Natural killer cell treated with Interleukin-12 subunit alpha and Interleukin-12 subunit beta and Interleukin-15 and Interleukin-18, amount 100 ng/mL, for 72 hours (primary cell): ENCODE results near the gene MEN1. TPM values are rescaled to one million over a fixed set of nuclear protein-coding genes. Genes with fewer than 3 reads are reported as not detected.
A peak's percentile ranks its signal among the peaks of the same experiment; 100 is the strongest.

ENCODE experiments used
- ATAC-seq, 2 donors: fragments of 150-1000 bp; cut with Tn5 transposase in 1 of 2; sonication (Bioruptor Pico), chemical (Tn5 transposase) in 1 of 2; 2 replicates each; pipeline ENCODE4 v1.10.0; 2021
- DNase-seq: peaks from one replicate; pipeline ENCODE4 v3.0.0; 2022; ENCODE audit warnings: low spot score
- H3K27ac Mint-ChIP-seq, 2 donors: 1 replicate in 1 of 2; 2 replicates in 1 of 2; pipeline ENCODE4 v1.8.0; 2022; ENCODE audit warnings: mixed read lengths in 2 of 2, mild to moderate bottlenecking in 1 of 2, moderate library complexity in 1 of 2
- H3K27me3 Mint-ChIP-seq, 2 donors: 1 replicate in 1 of 2; 2 replicates in 1 of 2; pipeline ENCODE4 v1.8.0; 2022; ENCODE audit warnings: mixed read lengths in 2 of 2
- H3K36me3 Mint-ChIP-seq: one replicate; pipeline ENCODE4 v1.8.0; 2022; ENCODE audit warnings: mixed read lengths
- H3K4me1 Mint-ChIP-seq, 2 donors: 1 replicate in 1 of 2; 2 replicates in 1 of 2; pipeline ENCODE4 v1.8.0; 2022; ENCODE audit warnings: low read depth in 2 of 2, mixed read lengths in 2 of 2, mild to moderate bottlenecking in 1 of 2
- H3K4me3 Mint-ChIP-seq: one replicate; pipeline ENCODE4 v1.8.0; 2022; ENCODE audit warnings: mixed read lengths
- H3K9me3 Mint-ChIP-seq: 2 replicates; pipeline ENCODE4 v1.8.0; 2022; ENCODE audit warnings: mixed read lengths
- total RNA-seq, 2 donors: library from RNA; stranded (reverse); gene quantifications; one replicate each; pipeline ENCODE4 v1.2.3, GENCODE V29; 2022

The MEN1 gene
- total RNA-seq, 2 donors from 2014 or later: 32.6 to 53.5 TPM

DNA sequence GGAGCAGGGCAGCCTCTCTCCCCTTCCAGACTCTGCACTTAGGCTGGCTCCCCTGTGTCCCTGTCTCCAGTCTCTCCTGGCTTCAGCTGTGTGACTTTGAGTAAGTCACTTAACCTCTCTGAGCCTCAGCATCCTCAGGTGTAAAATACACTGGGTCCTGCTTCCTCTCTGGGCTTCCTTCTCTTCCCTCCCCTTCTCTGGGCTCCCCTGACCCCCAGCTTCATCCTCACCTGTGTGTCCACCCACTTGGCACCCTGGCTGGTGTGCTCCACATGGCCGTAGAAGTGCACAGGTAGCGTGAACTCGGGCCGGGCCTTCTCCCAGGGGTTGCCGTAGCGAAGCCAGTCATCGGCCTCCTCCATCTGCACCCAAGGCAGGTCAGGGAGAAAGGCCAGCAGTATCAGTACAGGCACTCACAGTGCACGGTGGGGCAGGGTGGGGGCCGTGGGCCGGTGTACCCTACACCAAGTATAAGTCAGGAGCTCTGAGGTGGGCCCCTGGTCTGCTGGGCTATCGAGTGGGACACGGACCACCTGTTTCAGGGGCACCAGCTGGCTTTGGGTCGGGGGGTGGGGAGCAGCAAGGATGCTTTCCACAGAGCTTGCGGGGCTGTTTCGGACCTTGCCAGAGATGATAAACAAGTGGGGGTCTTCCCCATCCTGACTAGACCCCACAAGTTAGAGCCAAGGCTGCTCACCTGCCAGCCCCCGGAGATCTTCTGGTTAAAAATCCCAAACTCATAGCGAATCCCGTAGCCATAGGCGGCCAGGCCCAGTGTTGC, 52.6 kb downstream of the MEN1 start:
- H3K27ac Mint-ChIP-seq: peak overlapping the region in 1 of 2 donors; percentile 21
- H3K36me3 Mint-ChIP-seq: peaks cover 5% of the 10 kb centered on the region
- H3K4me1 Mint-ChIP-seq: peaks cover 31 to 38% of the 10 kb centered on the region in 2 donors
- no peaks in the 10 kb centered on the region for H3K9me3 Mint-ChIP-seq
- no peak for DNase-seq
- H3K4me3 Mint-ChIP-seq: no peak overlapping the region
- no peak for ATAC-seq
- no peaks in the 10 kb centered on the region for H3K27me3 Mint-ChIP-seq

DNA sequence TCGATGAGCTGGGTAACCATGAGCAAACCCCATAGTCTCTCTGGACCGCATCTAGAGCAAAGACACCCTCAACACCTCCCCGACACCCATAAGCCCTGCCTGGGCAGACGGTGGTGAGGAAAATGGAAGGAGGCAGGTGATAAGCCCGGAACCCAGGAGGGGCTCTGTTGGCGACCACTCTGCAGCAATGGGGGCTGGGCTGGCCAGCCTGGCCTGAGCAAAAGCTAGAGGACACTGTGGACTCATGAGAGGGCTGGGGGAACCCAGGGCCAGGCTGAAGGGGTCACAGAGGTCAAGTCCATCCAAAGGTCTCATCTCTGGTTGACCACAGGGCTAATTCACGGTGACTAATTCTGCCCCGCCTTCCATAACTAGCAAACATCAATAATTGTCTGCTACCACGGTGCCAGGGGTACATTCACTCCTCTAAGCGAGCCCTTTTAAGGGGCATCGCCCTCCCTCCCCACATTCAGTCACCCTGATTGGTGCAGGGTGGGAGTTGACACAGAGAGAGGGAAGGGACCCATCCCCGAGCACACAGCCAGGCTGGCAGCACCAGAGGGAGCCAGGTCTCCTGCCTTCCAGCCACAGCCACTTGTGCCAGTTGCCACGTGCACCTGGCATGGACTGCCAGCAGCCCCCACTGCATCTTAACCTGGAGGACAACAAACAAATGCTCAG, 54.5 kb downstream of the MEN1 start:
- Mint-ChIP-seq H3K4me3 (no peak overlapping the region), H3K9me3 (no peaks in the 10 kb centered on the region), H3K36me3 (no peaks in the 10 kb centered on the region), H3K27me3 (no peaks in the 10 kb centered on the region), H3K4me1 (peaks cover 14 to 28% of the 10 kb centered on the region in 2 donors), H3K27ac (no peak overlapping the region)
- ATAC-seq (no peak), DNase-seq (peak; percentile 58)

DNA sequence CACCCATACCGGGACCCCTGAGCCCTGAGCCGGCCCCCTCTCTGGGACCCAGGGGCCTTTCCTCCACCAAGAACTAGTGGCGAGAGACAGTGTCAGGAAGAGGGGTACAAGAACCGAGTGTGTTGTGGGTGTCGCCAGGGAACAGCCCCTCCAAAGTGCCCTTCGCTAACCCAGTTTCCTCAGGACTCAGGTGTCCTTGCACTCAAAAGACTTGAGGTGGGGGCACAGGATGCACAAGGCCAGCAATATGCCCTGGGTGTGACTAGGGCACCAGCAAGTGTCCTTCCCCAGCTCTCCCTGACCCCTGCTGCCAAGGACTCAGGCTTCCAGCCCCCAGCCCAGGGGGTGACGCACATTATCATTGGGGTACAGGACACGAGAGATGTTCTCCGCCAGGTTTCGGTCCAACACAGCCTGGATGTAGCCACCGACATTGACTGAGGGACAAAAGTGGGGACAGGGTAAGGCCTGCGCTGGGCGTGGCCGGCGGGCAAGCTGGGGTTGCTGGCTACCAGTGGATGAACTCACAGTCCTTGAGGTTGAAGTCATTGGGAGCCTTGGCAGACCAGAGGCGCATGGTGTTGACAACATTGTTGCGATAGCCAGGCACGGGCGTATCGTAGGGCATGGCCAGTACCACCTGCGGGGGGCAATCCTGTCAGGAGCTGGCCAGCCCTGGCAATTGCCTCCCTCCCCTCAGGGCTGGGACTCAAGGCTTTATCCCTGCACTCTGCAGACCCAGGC, 55.3 kb downstream of the MEN1 start:
- H3K9me3 Mint-ChIP-seq: no peaks in the 10 kb centered on the region
- DNase-seq: no peak
- no peaks in the 10 kb centered on the region for H3K36me3 Mint-ChIP-seq
- ATAC-seq: no peak
- H3K27me3 Mint-ChIP-seq: no peaks in the 10 kb centered on the region
- H3K4me1 Mint-ChIP-seq: peaks cover 9 to 30% of the 10 kb centered on the region in 2 donors
- H3K4me3 Mint-ChIP-seq: no peak overlapping the region
- H3K27ac Mint-ChIP-seq: no peak overlapping the region

GRCh38 chr11:64754124-64754918, 56.0 kb downstream of the MEN1 start:
- H3K27ac Mint-ChIP-seq: no peak overlapping the region
- no peak for DNase-seq

More at GRCh38 chr11:64754124-64754918, 56.0 kb downstream of the MEN1 start:
- Mint-ChIP-seq H3K27me3 (no peaks in the 10 kb centered on the region), H3K36me3 (no peaks in the 10 kb centered on the region), H3K4me1 (peaks cover 4 to 23% of the 10 kb centered on the region in 2 donors), H3K9me3 (no peaks in the 10 kb centered on the region), H3K4me3 (no peak overlapping the region)
- no peak for ATAC-seq

Other genes with a start within 250 kb of the MEN1 start
- gene SLC22A12, start 219.3 kb downstream of the MEN1 start, total RNA-seq: not detected
- 1 to 10 TPM in 1 of 2 donors, under 1 TPM in 1; 0.74 to 1.3 TPM for gene NRXN2, start 87.4 kb downstream of the MEN1 start, total RNA-seq
- 10 to 100 TPM; 13.6 to 27.7 TPM for gene RASGRP2, start 66.4 kb downstream of the MEN1 start, total RNA-seq
- 1 to 10 TPM; 4.7 to 5.6 TPM for gene PYGM, start 50.6 kb downstream of the MEN1 start, total RNA-seq
- 100 to 1,000 TPM; 376 to 425 TPM for gene SF1, start 32.0 kb downstream of the MEN1 start, total RNA-seq
- 10 to 100 TPM; 17.6 to 47.1 TPM for gene MAP4K2, start 7.3 kb downstream of the MEN1 start, total RNA-seq
- gene CDC42BPG, start 34.1 kb upstream of the MEN1 start, total RNA-seq: 1 to 10 TPM in 1 of 2 donors, under 1 TPM in 1; 0.59 to 1.9 TPM
- gene EHD1, start 68.1 kb upstream of the MEN1 start, total RNA-seq: 100 to 1,000 TPM; 202 to 235 TPM
- gene ATG2A, start 106.7 kb upstream of the MEN1 start, total RNA-seq: 10 to 100 TPM; 24.1 to 31.9 TPM
- gene PPP2R5B, start 114.1 kb upstream of the MEN1 start, total RNA-seq: 10 to 100 TPM; 32.6 to 35.6 TPM
- not detected for gene GPHA2, start 125.3 kb upstream of the MEN1 start, total RNA-seq
- gene MAJIN, start 161.6 kb upstream of the MEN1 start, total RNA-seq: not detected
- not detected for gene BATF2, start 186.4 kb upstream of the MEN1 start, total RNA-seq
- gene ARL2, start 203.6 kb upstream of the MEN1 start, total RNA-seq: 10 to 100 TPM; 29.4 to 50.5 TPM
- gene SNX15, start 216.9 kb upstream of the MEN1 start, total RNA-seq: 10 to 100 TPM; 14.1 to 28.2 TPM
- 10 to 100 TPM in 1 of 2 donors, 1 to 10 TPM in 1; 7.6 to 18.5 TPM for gene SAC3D1, start 230.7 kb upstream of the MEN1 start, total RNA-seq
- gene NAALADL1, start 248.0 kb upstream of the MEN1 start, total RNA-seq: 10 to 100 TPM; 14.2 to 34.7 TPM